ENCODE measurements around the gene KLC1. TPM values are rescaled to one million over a fixed set of nuclear protein-coding genes. Genes with fewer than 3 reads are reported as not detected.

Gene KLC1
- total RNA-seq, 1 donor: 212 TPM

- TF ChIP-seq CTCF (IDR thresholded peaks at IDR 0.05; ENCODE audit: insufficient read depth, low read length): no peak
- no peak overlapping the region for H3K4me3 ChIP-seq (ENCODE audit: low read depth, low read length)
- no peak for DNase-seq (ENCODE audit: low read depth)
Observed at GRCh38 chr14:103748534-103748857, 119.5 kb downstream of the KLC1 start.

GRCh38 chr14:103749452-103749851 lies 120.4 kb downstream of the KLC1 start:
- DNase-seq (ENCODE audit: low read depth): no peak
- TF ChIP-seq CTCF (IDR thresholded peaks at IDR 0.05; ENCODE audit: insufficient read depth, low read length): no peak
- H3K4me3 ChIP-seq (ENCODE audit: low read depth, low read length): no peak overlapping the region

- no peak for DNase-seq (ENCODE audit: low read depth)
Observed at GRCh38 chr14:103749860-103750259, 120.8 kb downstream of the KLC1 start.

More at GRCh38 chr14:103749860-103750259, 120.8 kb downstream of the KLC1 start:
- no peak overlapping the region for H3K4me3 ChIP-seq (ENCODE audit: low read depth, low read length)
- TF ChIP-seq CTCF (IDR thresholded peaks at IDR 0.05; ENCODE audit: insufficient read depth, low read length): no peak

Small RNA genes within 50 kb of the gene (small RNA-seq; reads per million reads assigned to genes)
- gene RF00019: not detected

Other genes starting within 250 kb of the KLC1 start
- 67.7 and 79.5 TPM in 2 replicates for gene MARK3, start 243.8 kb upstream of the KLC1 start, total RNA-seq (ENCODE audit: low replicate concordance)
- gene CKB, start 106.4 kb upstream of the KLC1 start, total RNA-seq (ENCODE audit: low replicate concordance): 17.6 and 29.3 TPM in 2 replicates
- gene TRMT61A, start 100.0 kb upstream of the KLC1 start, total RNA-seq (ENCODE audit: low replicate concordance): 4.7 and 9.2 TPM in 2 replicates
- 20.9 and 37.9 TPM in 2 replicates for gene BAG5, start 66.6 kb upstream of the KLC1 start, total RNA-seq (ENCODE audit: low replicate concordance)
- 5.6 and 23.6 TPM in 2 replicates for gene COA8, start 66.3 kb upstream of the KLC1 start, total RNA-seq (ENCODE audit: low replicate concordance)
- gene XRCC3, start 86.2 kb downstream of the KLC1 start, total RNA-seq (ENCODE audit: low replicate concordance): 8.7 and 18.1 TPM in 2 replicates
- gene ZFYVE21, start 86.6 kb downstream of the KLC1 start, total RNA-seq (ENCODE audit: low replicate concordance): 47.0 and 68.4 TPM in 2 replicates
- gene PPP1R13B, start 218.4 kb downstream of the KLC1 start, total RNA-seq (ENCODE audit: low replicate concordance): 1.2 and 4.2 TPM in 2 replicates